ENCODE results near the gene RNF130. TPM values are rescaled to one million over a fixed set of nuclear protein-coding genes. Genes with fewer than 3 reads are reported as not detected.

RNF130 gene
- total RNA-seq, 1 experiment from 2014 or later: 31.4 TPM

DNA sequence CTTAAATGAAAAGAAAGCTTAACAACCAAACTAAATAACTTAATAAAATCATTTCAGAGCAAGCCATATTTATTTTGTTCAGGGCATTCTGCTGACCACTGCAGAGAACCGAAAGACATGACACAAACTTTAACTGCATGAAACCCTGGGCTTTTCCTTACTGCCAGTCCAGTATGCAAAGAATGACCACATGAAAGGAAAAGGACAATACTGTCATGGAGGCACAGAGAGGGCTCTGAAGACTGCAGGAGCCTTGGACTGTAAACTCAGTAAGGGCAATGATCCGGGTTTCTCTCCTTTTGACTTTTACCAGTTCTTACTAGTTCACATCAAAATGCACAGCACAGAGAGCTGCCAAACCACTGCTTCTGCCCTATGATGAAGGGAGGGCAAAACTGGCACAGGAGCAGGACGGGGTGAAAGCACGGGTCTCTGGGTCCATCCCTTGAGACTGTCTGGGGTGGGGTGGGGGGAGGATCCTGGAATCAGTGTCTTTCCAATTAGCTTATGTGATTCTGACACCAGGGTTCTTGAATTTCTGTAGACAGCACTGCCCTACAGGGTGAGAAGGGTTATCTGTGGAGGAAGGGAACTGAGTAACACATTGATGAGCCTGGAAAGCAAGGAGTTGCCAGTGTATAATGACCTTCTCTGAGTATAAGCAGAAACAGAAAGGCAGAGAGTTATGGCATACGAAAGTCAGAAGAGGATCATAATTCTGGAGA is 44.7 kb downstream of the RNF130 start:
- no TSS peak for BruUV-seq (replicated peaks)
- POLR2A ChIA-PET (ENCODE audit: low non-redundant PET): no interaction called here

DNA sequence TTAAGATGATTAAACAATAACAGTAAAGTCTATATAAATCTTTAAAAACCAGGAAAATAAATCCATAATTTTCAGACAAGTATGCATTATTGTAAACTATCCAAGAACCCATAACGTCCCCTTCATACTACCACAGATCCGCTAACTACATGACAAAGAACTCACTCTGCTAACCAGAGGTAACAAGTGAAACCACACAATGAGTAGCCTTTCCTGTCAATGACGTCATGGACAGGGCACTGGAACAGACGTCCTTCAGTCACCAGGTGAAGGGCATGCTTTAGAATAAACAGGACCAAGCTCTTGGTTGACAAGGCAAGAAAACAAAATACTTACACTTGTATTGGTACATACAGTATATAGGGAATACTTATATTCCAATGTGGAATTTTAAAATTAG is 45.2 kb downstream of the RNF130 start:
- DNase-seq (ENCODE audit: low spot score): no peak
- POLR2A ChIA-PET (ENCODE audit: low non-redundant PET): no interaction called here

More for the DNA sequence above, 44.7 kb downstream of the RNF130 start:
- Histone ChIP-seq H3K27ac (ENCODE audit: low read depth, low read length, poor library complexity, severe bottlenecking) (no peak overlapping the region), H3K9me3 (ENCODE audit: low read depth, low read length, poor library complexity, severe bottlenecking) (no peaks in the 10 kb centered on the region), H3K36me3 (ENCODE audit: insufficient read depth, low read length, poor library complexity, severe bottlenecking) (no peaks in the 10 kb centered on the region), H3K27me3 (replicated peaks; ENCODE audit: insufficient read depth, low read depth, low read length, poor library complexity) (no peaks in the 10 kb centered on the region), H3K4me3 (ENCODE audit: low read depth, low read length, poor library complexity, severe bottlenecking) (no peak overlapping the region), H3K4me1 (ENCODE audit: insufficient read depth, low read length, poor library complexity, severe bottlenecking) (no peaks in the 10 kb centered on the region)
- no peak for DNase-seq (ENCODE audit: low spot score)
- intact Hi-C loops (cut with micrococcal nuclease; ENCODE audit: unreplicated experiment): no loop called here
- CTCF ChIA-PET: no interaction called here
- TF ChIP-seq, protein P1, sequence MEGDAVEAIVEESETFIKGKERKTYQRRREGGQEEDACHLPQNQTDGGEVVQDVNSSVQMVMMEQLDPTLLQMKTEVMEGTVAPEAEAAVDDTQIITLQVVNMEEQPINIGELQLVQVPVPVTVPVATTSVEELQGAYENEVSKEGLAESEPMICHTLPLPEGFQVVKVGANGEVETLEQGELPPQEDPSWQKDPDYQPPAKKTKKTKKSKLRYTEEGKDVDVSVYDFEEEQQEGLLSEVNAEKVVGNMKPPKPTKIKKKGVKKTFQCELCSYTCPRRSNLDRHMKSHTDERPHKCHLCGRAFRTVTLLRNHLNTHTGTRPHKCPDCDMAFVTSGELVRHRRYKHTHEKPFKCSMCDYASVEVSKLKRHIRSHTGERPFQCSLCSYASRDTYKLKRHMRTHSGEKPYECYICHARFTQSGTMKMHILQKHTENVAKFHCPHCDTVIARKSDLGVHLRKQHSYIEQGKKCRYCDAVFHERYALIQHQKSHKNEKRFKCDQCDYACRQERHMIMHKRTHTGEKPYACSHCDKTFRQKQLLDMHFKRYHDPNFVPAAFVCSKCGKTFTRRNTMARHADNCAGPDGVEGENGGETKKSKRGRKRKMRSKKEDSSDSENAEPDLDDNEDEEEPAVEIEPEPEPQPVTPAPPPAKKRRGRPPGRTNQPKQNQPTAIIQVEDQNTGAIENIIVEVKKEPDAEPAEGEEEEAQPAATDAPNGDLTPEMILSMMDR (conservative IDR thresholded peaks at IDR 0.05; ENCODE audit: low read depth, low read length): no peak
- TF ChIP-seq EZH2 (IDR thresholded peaks at IDR 0.05; ENCODE audit: borderline replicate concordance, low read depth, low read length, poor library complexity, severe bottlenecking): no peak

DNA sequence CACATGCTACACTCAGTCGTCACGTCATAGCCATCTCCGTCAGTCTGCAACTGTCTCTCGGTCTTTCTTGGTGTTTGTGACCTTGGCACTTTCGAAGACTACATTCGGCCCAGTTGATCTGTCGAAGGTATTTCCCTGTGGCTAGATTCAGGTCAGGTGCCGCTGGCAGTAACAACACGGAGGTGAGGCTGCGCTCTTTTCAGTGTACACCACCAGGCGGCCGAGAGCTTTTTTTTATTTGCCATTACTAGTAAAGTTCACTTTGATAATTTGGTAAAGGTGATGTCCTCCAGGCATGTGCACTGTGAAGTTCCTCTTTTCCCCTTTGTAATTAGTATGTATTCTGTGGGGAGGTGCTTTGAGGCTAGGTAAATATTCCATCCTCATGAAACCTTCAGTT is 49.7 kb downstream of the RNF130 start:
- Histone ChIP-seq H3K9me3 (ENCODE audit: low read depth, low read length, poor library complexity, severe bottlenecking) (no peaks in the 10 kb centered on the region), H3K27me3 (replicated peaks; ENCODE audit: insufficient read depth, low read depth, low read length, poor library complexity) (no peaks in the 10 kb centered on the region), H3K4me3 (ENCODE audit: low read depth, low read length, poor library complexity, severe bottlenecking) (no peak overlapping the region), H3K27ac (ENCODE audit: low read depth, low read length, poor library complexity, severe bottlenecking) (no peak overlapping the region), H3K4me1 (ENCODE audit: insufficient read depth, low read length, poor library complexity, severe bottlenecking) (no peaks in the 10 kb centered on the region), H3K36me3 (ENCODE audit: insufficient read depth, low read length, poor library complexity, severe bottlenecking) (no peaks in the 10 kb centered on the region)
- no peak for DNase-seq (ENCODE audit: low spot score)
- intact Hi-C loops (cut with micrococcal nuclease; ENCODE audit: unreplicated experiment): no loop called here
- BruUV-seq (replicated peaks): no TSS peak
- no peak for TF ChIP-seq EZH2 (IDR thresholded peaks at IDR 0.05; ENCODE audit: borderline replicate concordance, low read depth, low read length, poor library complexity, severe bottlenecking)
- TF ChIP-seq, protein P1 (conservative IDR thresholded peaks at IDR 0.05; ENCODE audit: low read depth, low read length): no peak
- POLR2A ChIA-PET (ENCODE audit: low non-redundant PET): no interaction called here
- CTCF ChIA-PET: no interaction called here

More for the DNA sequence above, 45.2 kb downstream of the RNF130 start:
- Histone ChIP-seq H3K27me3 (replicated peaks; ENCODE audit: insufficient read depth, low read depth, low read length, poor library complexity) (no peaks in the 10 kb centered on the region), H3K27ac (ENCODE audit: low read depth, low read length, poor library complexity, severe bottlenecking) (no peak overlapping the region), H3K36me3 (ENCODE audit: insufficient read depth, low read length, poor library complexity, severe bottlenecking) (no peaks in the 10 kb centered on the region), H3K9me3 (ENCODE audit: low read depth, low read length, poor library complexity, severe bottlenecking) (no peaks in the 10 kb centered on the region), H3K4me3 (ENCODE audit: low read depth, low read length, poor library complexity, severe bottlenecking) (no peak overlapping the region), H3K4me1 (ENCODE audit: insufficient read depth, low read length, poor library complexity, severe bottlenecking) (no peaks in the 10 kb centered on the region)
- TF ChIP-seq, protein P1 (conservative IDR thresholded peaks at IDR 0.05; ENCODE audit: low read depth, low read length): no peak
- no peak for TF ChIP-seq EZH2 (IDR thresholded peaks at IDR 0.05; ENCODE audit: borderline replicate concordance, low read depth, low read length, poor library complexity, severe bottlenecking)
- CTCF ChIA-PET: no interaction called here
- intact Hi-C loops (cut with micrococcal nuclease; ENCODE audit: unreplicated experiment): no loop called here
- no TSS peak for BruUV-seq (replicated peaks)

Data from A673 (cell line).